Right cardiac atrium (tissue), 5 donors: Measurements from ENCODE around the gene NEMP2. TPM values are rescaled to one million over a fixed set of nuclear protein-coding genes. Genes with fewer than 3 reads are reported as not detected.

Experiments used
- ATAC-seq, 2 donors: fragments of 200-7000 bp; cut with Tn5 transposase; one replicate each; pipeline versions ENCODE4 v1.8.0 to v1.9.1; 2020; ENCODE audit warnings: moderate library complexity in 2 of 2, mild to moderate bottlenecking in 1 of 2
- DNase-seq, 3 donors: peaks; one replicate each; pipeline ENCODE4 v3.0.0-alpha.2; 2020
- H3K27ac ChIP-seq: one replicate; pipeline ENCODE4 v1.5.1; 2013; ENCODE audit warnings: mild to moderate bottlenecking, low read length, control low read depth, moderate library complexity
- H3K27me3 ChIP-seq: one replicate; pipeline ENCODE4 v1.6.1; 2013; ENCODE audit not compliant: control insufficient read depth, insufficient read depth
- H3K4me1 ChIP-seq: one replicate; pipeline ENCODE4 v1.6.1; 2013; ENCODE audit warnings: low read length; ENCODE audit not compliant: control insufficient read depth, insufficient read depth
- H3K4me3 ChIP-seq: one replicate; pipeline ENCODE4 v1.5.1; 2013; ENCODE audit warnings: low read length, control low read depth
- H3K9me3 ChIP-seq: one replicate; pipeline ENCODE4 v1.6.1; 2013; ENCODE audit warnings: low read length; ENCODE audit not compliant: control insufficient read depth
- WGBS: extraction: QIAGEN DNeasy Blood & Tissue Kit; methylation state at CpG from one replicate; pipeline ENCODE4 v1.1.7; 2013; 5-methylcytosine and 5-hydroxymethylcytosine counted together
- intact Hi-C, 4 donors: fragments of 100-400 bp; cut with DNase I; formaldehyde crosslinking; loops; one replicate each; pipeline versions ENCODE4 v1.11.0 to v1.14.0; 2022 to 2023
- polyA plus RNA-seq: library from polyadenylated mRNA; stranded (reverse); fragments of 200-250 nt; gene quantifications from one replicate; pipeline ENCODE4 v1.2.3, GENCODE V29; 2013
- total RNA-seq, 4 donors: library from RNA; stranded (reverse); fragmentation: NEBNext Ultra II Directional; extraction: Animal tissue kit (Norgen Biotek cat#: 25700); gene quantifications; one replicate each; pipeline ENCODE4 v1.2.1, GENCODE V29; 2021
- donor health status: healthy with polysubstance abuse.
- donor health status: DM: no; HTN: yes; CAD: no.
- donor health status: DM: no; HTN: no; CAD: no.
- donor health status: DM: no; HTN: yes; CAD: no; lungs with severe emphysema.
- donor health status: DM: yes; HTN: yes; CAD: no.

NEMP2 gene
- total and polyA plus RNA-seq, 5 donors = 0.84 to 8.9 (median 5.4) TPM

DNA sequence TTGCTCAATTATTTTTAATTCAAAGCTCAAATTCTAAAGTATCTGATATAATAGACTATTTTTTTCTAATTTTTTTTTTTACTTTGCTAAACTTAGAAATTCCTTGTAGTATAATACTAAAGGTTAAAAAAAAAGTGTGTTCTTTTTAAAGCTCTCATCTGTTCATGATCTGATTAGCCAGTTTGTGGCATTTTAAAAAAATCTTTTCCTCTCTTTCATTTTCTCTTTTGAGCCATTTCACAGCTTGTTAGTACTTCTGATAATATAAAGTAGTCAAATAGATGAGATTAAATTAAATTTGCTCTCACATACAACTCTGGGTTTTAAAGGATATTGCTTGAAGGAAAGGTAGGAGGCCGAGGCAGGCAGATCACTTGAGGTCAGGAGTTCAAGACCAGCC lies 40.7 kb upstream of the NEMP2 start:
- intact Hi-C loops = no loop called here
- Histone ChIP-seq H3K4me3 (no peak overlapping the region), H3K27me3 (no peaks in the 10 kb centered on the region), H3K9me3 (no peaks in the 10 kb centered on the region), H3K27ac (no peak overlapping the region), H3K4me1 (peaks cover 3% of the 10 kb centered on the region)
- DNase-seq (no peak), ATAC-seq (no peak)
- 89% methylated on average over 1 of the region's 1 CpG for WGBS

DNA sequence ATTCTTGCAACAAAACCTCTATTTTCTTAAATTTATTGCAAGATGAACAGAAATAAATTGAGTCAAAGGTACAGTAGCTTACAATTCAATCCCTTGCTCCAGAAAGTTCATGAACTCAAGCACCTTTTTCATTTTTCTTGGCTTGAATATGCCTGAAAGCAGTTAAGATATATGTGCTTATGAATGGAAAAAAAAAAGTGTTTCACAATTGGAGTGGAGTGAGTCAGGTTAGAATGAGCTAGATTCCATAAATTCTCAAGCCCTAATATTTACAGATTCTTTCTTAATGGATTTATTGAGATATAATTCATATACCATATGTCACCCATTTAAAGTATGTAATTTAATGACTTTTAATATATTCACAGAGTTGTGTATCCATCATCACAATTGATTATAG lies 39.6 kb upstream of the NEMP2 start:
- Histone ChIP-seq H3K9me3 (no peaks in the 10 kb centered on the region), H3K4me1 (no peaks in the 10 kb centered on the region), H3K4me3 (no peak overlapping the region), H3K27ac (no peak overlapping the region), H3K27me3 (no peaks in the 10 kb centered on the region)
- DNase-seq = no peak
- ATAC-seq = no peak
- intact Hi-C loops = loop anchor here in 1 of 4 donors (5.0 kb wide), 1 partner anchor 37 kb away; no protein-coding TSS in a partner anchor

- no peak for DNase-seq
- Histone ChIP-seq H3K9me3 (peaks cover 1% of the 10 kb centered on the region), H3K4me1 (no peaks in the 10 kb centered on the region), H3K27me3 (no peaks in the 10 kb centered on the region), H3K27ac (no peak overlapping the region), H3K4me3 (no peak overlapping the region)
- no peak for ATAC-seq
- intact Hi-C loops = loop anchor here in 1 of 4 donors (5.0 kb wide), 1 partner anchor 35 kb away; no protein-coding TSS in a partner anchor
Observed at GRCh38 chr2:190572246-190572645, 37.7 kb upstream of the NEMP2 start.

GRCh38 chr2:190571686-190572085 lies 37.2 kb upstream of the NEMP2 start:
- ATAC-seq = peak; percentile 54 to 63
- Histone ChIP-seq H3K27me3 (no peaks in the 10 kb centered on the region), H3K4me3 (no peak overlapping the region), H3K27ac (no peak overlapping the region), H3K4me1 (no peaks in the 10 kb centered on the region), H3K9me3 (peaks cover 1% of the 10 kb centered on the region)
- intact Hi-C loops = loop anchor here in 1 of 4 donors (5.0 kb wide), 1 partner anchor 34 kb away; no protein-coding TSS in a partner anchor
- no peak for DNase-seq

DNA sequence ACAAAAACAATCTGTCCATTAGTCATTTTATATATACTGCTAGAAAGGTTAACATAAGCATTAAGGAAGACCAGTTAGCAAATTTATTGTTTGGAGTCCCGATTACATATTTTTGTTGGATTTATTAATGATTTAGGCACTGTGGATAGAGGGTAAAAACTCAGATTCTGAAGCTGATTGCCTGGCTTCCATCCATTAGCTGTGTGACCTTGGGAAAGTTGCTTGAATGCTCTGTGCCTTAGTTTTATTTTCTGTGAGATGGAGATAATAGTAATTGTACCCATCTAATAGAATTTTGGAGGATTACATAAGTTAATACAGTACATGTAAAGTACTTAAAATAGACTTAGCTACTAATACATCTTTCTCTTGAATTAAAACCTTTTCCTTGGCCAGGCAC lies 36.3 kb upstream of the NEMP2 start:
- WGBS = 94% methylated on average over 1 of the region's 1 CpG
- H3K27me3 ChIP-seq = no peaks in the 10 kb centered on the region
- H3K4me3 ChIP-seq = no peak overlapping the region
- DNase-seq = no peak
- H3K27ac ChIP-seq = no peak overlapping the region
- intact Hi-C loops = loop anchor here in 1 of 4 donors (5.0 kb wide), 1 partner anchor 34 kb away; no protein-coding TSS in a partner anchor
- no peak for ATAC-seq
- H3K9me3 ChIP-seq = peaks cover 1% of the 10 kb centered on the region
- no peaks in the 10 kb centered on the region for H3K4me1 ChIP-seq

DNA sequence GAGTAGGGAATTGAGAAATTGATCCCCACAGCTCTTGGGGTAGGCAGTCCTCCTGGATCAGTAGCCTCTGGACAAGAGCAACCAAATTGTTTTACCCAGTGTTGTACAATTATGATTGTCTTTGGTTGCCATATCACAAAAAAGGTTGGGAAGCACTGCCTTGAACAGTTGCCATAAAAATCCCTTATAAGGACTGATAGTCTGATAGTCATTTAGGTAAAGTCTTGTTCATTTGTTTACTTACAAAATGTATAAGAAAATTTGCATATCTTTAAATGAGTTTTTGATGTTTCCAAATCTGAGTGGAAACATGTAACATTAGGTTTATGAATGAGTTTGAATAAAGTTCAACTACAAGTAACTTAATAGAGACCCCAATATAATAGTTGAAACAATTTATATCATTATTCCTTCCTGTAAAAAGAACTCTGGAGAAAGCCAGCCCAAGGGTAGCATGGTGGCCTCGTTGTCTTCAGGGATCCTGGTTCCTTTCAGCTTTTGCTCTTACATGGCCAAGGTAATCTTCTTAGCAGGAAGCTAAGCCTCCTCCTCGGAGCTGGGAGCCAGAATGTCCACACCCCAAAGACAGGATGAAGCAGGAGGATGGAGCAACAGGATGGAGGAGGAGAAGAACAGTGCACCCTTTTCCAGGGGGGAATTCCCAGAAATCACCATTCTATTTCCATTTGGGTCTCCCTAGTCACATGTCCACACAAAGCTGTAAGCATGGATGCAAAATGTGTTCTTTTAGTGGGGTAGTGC lies 35.7 kb upstream of the NEMP2 start:
- H3K27me3 ChIP-seq = no peaks in the 10 kb centered on the region
- 60% methylated on average over 2 of the region's 2 CpGs for WGBS
- intact Hi-C loops = loop anchor here in 1 of 4 donors (5.0 kb wide), 1 partner anchor 33 kb away; no protein-coding TSS in a partner anchor
- H3K4me3 ChIP-seq = no peak overlapping the region
- H3K9me3 ChIP-seq = peaks cover 1% of the 10 kb centered on the region
- no peaks in the 10 kb centered on the region for H3K4me1 ChIP-seq
- DNase-seq (no peak), ATAC-seq (no peak)
- H3K27ac ChIP-seq = no peak overlapping the region

DNA sequence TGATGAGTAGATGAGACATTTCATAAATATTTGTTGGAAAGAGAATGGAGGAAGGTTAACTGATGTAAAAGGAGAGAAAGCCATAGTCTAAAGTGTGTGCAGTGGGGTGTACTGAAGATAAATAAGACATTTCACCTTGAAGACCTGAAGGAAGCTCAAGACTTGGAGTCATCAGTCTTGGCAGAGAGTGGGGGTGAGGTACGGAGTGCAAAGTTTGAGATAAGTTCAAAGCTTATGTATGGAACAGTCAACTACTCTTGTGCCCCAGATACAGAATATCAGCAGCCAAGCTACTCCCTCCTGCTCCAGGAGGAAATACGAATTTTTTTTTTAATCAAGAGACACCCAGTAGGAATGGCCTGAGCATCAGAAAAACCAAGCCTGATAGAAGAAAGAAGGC lies 30.3 kb upstream of the NEMP2 start:
- intact Hi-C loops = no loop called here
- Histone ChIP-seq H3K4me3 (no peak overlapping the region), H3K27me3 (no peaks in the 10 kb centered on the region), H3K9me3 (peaks cover 1% of the 10 kb centered on the region), H3K4me1 (no peaks in the 10 kb centered on the region), H3K27ac (no peak overlapping the region)
- WGBS = 86% methylated on average over 2 of the region's 2 CpGs
- no peak for ATAC-seq
- no peak for DNase-seq

GRCh38 chr2:190563646-190564045 lies 29.1 kb upstream of the NEMP2 start:
- Histone ChIP-seq H3K27ac (no peak overlapping the region), H3K4me3 (no peak overlapping the region), H3K9me3 (peaks cover 1% of the 10 kb centered on the region), H3K27me3 (no peaks in the 10 kb centered on the region), H3K4me1 (no peaks in the 10 kb centered on the region)
- intact Hi-C loops = no loop called here
- DNase-seq (peak; percentile 27 to 63 (median 42)), ATAC-seq (peak in 1 of 2 donors; percentile 39)
- WGBS = 85% methylated on average over 2 of the region's 2 CpGs

DNA sequence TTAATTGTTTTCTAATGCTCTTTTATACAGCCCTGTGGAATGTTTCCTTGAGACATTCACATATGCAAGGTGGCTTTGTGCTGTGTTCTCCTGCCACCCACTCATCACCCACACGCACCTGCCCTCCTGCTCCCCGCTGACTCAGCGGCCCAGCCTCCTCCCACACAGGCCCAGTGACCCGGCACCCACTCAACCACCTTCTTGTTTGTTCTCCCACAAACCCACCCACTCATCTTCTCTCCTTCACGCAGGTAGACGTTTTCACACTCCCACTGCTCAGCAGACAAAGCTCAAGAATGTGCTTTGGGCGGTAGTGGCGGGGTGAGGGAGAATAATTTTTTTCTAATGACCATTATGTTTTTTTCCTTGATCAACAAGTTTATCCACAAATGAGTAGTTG lies 28.6 kb upstream of the NEMP2 start:
- no peaks in the 10 kb centered on the region for H3K4me1 ChIP-seq
- WGBS = 90% methylated on average over 8 of the region's 8 CpGs
- no peak overlapping the region for H3K4me3 ChIP-seq
- ATAC-seq (peak in 1 of 2 donors; percentile 33), DNase-seq (peak in 1 of 3 donors; percentile 42)
- no peaks in the 10 kb centered on the region for H3K27me3 ChIP-seq
- peaks cover 1% of the 10 kb centered on the region for H3K9me3 ChIP-seq
- intact Hi-C loops = no loop called here
- H3K27ac ChIP-seq = no peak overlapping the region

GRCh38 chr2:190562121-190562520 lies 27.6 kb upstream of the NEMP2 start:
- intact Hi-C loops = no loop called here
- no peak for DNase-seq
- no peaks in the 10 kb centered on the region for H3K9me3 ChIP-seq
- no peak overlapping the region for H3K27ac ChIP-seq
- peak; percentile 91 for ATAC-seq
- WGBS = 20% methylated on average over 2 of the region's 2 CpGs
- no peak overlapping the region for H3K4me3 ChIP-seq
- H3K27me3 ChIP-seq = no peaks in the 10 kb centered on the region
- H3K4me1 ChIP-seq = no peaks in the 10 kb centered on the region

- intact Hi-C loops = no loop called here
- WGBS = 91% methylated on average over 3 of the region's 3 CpGs
- H3K4me3 ChIP-seq = no peak overlapping the region
- ATAC-seq = no peak
- no peaks in the 10 kb centered on the region for H3K9me3 ChIP-seq
- no peak for DNase-seq
- no peaks in the 10 kb centered on the region for H3K4me1 ChIP-seq
- H3K27me3 ChIP-seq = no peaks in the 10 kb centered on the region
- H3K27ac ChIP-seq = no peak overlapping the region
Observed at GRCh38 chr2:190561094-190561493, 26.6 kb upstream of the NEMP2 start.
